Activated CD8-positive, alpha-beta T cell treated with anti-CD3 and anti-CD28 coated beads for 36 hours (primary cell): Measurements from ENCODE around the gene GNAZ. TPM values are rescaled to one million over a fixed set of nuclear protein-coding genes. Genes with fewer than 3 reads are reported as not detected.

ENCODE experiments used
- ATAC-seq: fragments of 200-7000 bp; cut with Tn5 transposase; one replicate; pipeline ENCODE4 v1.10.0; 2021; ENCODE audit warnings: mild to moderate bottlenecking, moderate library complexity
- CTCF ChIA-PET: fragments of 350-600 bp; sonication (Branson Sonifier 250); formaldehyde crosslinking; loops from one replicate; lab custom pipeline; 2021; ENCODE audit warnings: antibody characterized with exemption; lab: Charles Lee
- POLR2A ChIA-PET: fragments of 350-600 bp; sonication (Branson Sonifier 250); formaldehyde crosslinking; loops from one replicate; lab custom pipeline; 2021; ENCODE audit warnings: antibody characterized with exemption; lab: Charles Lee
- DNase-seq: peaks from one replicate; pipeline ENCODE4 v3.0.0-alpha.2; 2020
- H3K27ac Mint-ChIP-seq: one replicate; pipeline ENCODE4 v1.8.0; 2021; ENCODE audit warnings: mild to moderate bottlenecking, mixed read lengths
- H3K27me3 Mint-ChIP-seq: one replicate; pipeline ENCODE4 v1.8.0; 2021; ENCODE audit warnings: mixed read lengths
- H3K36me3 Mint-ChIP-seq: one replicate; pipeline ENCODE4 v1.8.0; 2021; ENCODE audit warnings: low read depth, mixed read lengths
- H3K4me1 Mint-ChIP-seq: one replicate; pipeline ENCODE4 v1.8.0; 2021; ENCODE audit warnings: low read depth, mixed read lengths
- H3K4me3 Mint-ChIP-seq: one replicate; pipeline ENCODE4 v1.8.0; 2021; ENCODE audit warnings: mild to moderate bottlenecking, moderate library complexity, mixed read lengths
- H3K9me3 Mint-ChIP-seq: one replicate; pipeline ENCODE4 v1.8.0; 2021; ENCODE audit warnings: mixed read lengths
- CTCF ChIP-seq: fragments of 200-600 bp; IDR thresholded peaks from one replicate; pipeline ENCODE4 v1.8.0; 2022; ENCODE audit warnings: antibody characterized with exemption, mild to moderate bottlenecking
- intact Hi-C: fragments of 100-400 bp; cut with micrococcal nuclease; formaldehyde crosslinking; loops from one replicate; pipeline ENCODE4 v1.10.0; 2022
- total RNA-seq, 2 experiments: library from RNA; stranded (reverse); gene quantifications; one replicate each; pipeline ENCODE4 v1.2.3, GENCODE V29; 2021

GNAZ gene
- total RNA-seq, 2 experiments from 2014 or later: 0.50 to 0.56 TPM

GRCh38 chr22:23089010-23089409 is 18.7 kb downstream of the GNAZ start:
- no peaks in the 10 kb centered on the region for H3K36me3 Mint-ChIP-seq
- intact Hi-C loops: no loop called here
- ChIA-PET POLR2A (no interaction called here), CTCF (interaction anchor here (1.4 kb wide), 1 partner anchor 131 kb away, joined by 4 read pairs; no protein-coding TSS in a partner anchor)
- H3K4me1 Mint-ChIP-seq: peaks cover 2% of the 10 kb centered on the region
- TF ChIP-seq CTCF: no peak
- ATAC-seq (no peak), DNase-seq (no peak)
- no peaks in the 10 kb centered on the region for H3K27me3 Mint-ChIP-seq
- no peaks in the 10 kb centered on the region for H3K9me3 Mint-ChIP-seq
- no peak overlapping the region for H3K27ac Mint-ChIP-seq
- no peak overlapping the region for H3K4me3 Mint-ChIP-seq

GRCh38 chr22:23089633-23090456 is 19.5 kb downstream of the GNAZ start:
- DNase-seq (no peak), ATAC-seq (no peak)
- Mint-ChIP-seq H3K9me3 (no peaks in the 10 kb centered on the region), H3K4me3 (no peak overlapping the region), H3K27me3 (no peaks in the 10 kb centered on the region), H3K36me3 (no peaks in the 10 kb centered on the region), H3K27ac (no peak overlapping the region), H3K4me1 (peaks cover 2% of the 10 kb centered on the region)
- TF ChIP-seq CTCF: no peak
- ChIA-PET CTCF (no interaction called here), POLR2A (no interaction called here)
- intact Hi-C loops: no loop called here

- H3K9me3 Mint-ChIP-seq: no peaks in the 10 kb centered on the region
- H3K4me1 Mint-ChIP-seq: peaks cover 2% of the 10 kb centered on the region
- no peak for DNase-seq
- no peaks in the 10 kb centered on the region for H3K27me3 Mint-ChIP-seq
- H3K4me3 Mint-ChIP-seq: no peak overlapping the region
- CTCF ChIA-PET: no interaction called here
- POLR2A ChIA-PET: no interaction called here
- ATAC-seq: no peak
- no peak for TF ChIP-seq CTCF
- no peaks in the 10 kb centered on the region for H3K36me3 Mint-ChIP-seq
- H3K27ac Mint-ChIP-seq: no peak overlapping the region
- intact Hi-C loops: no loop called here
Observed at GRCh38 chr22:23090457-23090835, 20.1 kb downstream of the GNAZ start.

GRCh38 chr22:23091760-23092159 is 21.4 kb downstream of the GNAZ start:
- CTCF ChIA-PET: no interaction called here
- POLR2A ChIA-PET: no interaction called here
- H3K9me3 Mint-ChIP-seq: no peaks in the 10 kb centered on the region
- H3K36me3 Mint-ChIP-seq: no peaks in the 10 kb centered on the region
- no peaks in the 10 kb centered on the region for H3K27me3 Mint-ChIP-seq
- no peak for DNase-seq
- no peak overlapping the region for H3K4me3 Mint-ChIP-seq
- ATAC-seq: no peak
- H3K27ac Mint-ChIP-seq: no peak overlapping the region
- no peak for TF ChIP-seq CTCF
- H3K4me1 Mint-ChIP-seq: peaks cover 2% of the 10 kb centered on the region
- intact Hi-C loops: no loop called here

GRCh38 chr22:23092217-23092955 is 22.1 kb downstream of the GNAZ start:
- POLR2A ChIA-PET: no interaction called here
- Mint-ChIP-seq H3K4me1 (peaks cover 2% of the 10 kb centered on the region), H3K4me3 (no peak overlapping the region), H3K36me3 (no peaks in the 10 kb centered on the region), H3K27ac (no peak overlapping the region), H3K27me3 (no peaks in the 10 kb centered on the region), H3K9me3 (no peaks in the 10 kb centered on the region)
- no peak for DNase-seq
- intact Hi-C loops: no loop called here
- ATAC-seq: no peak
- CTCF ChIA-PET: no interaction called here
- TF ChIP-seq CTCF: no peak
